Progenitor cell of endocrine pancreas (in vitro differentiated cells): Measurements from ENCODE around the gene CPEB3. TPM values are rescaled to one million over a fixed set of nuclear protein-coding genes. Genes with fewer than 3 reads are reported as not detected.

ENCODE experiments used
- DNase-seq: peaks from one replicate; pipeline ENCODE4 v3.0.0; 2021; ENCODE audit warnings: low spot score; ENCODE audit not compliant: unreplicated experiment
- H3K27ac Mint-ChIP-seq: 2 replicates; pipeline ENCODE4 v1.8.0; 2021; ENCODE audit warnings: mild to moderate bottlenecking, moderate library complexity, mixed read lengths
- H3K27me3 Mint-ChIP-seq: 2 replicates; pipeline ENCODE4 v1.8.0; 2021; ENCODE audit warnings: mixed read lengths
- H3K36me3 Mint-ChIP-seq: 2 replicates; pipeline ENCODE4 v1.8.0; 2022; ENCODE audit warnings: mixed read lengths; ENCODE audit not compliant: insufficient read depth
- H3K4me1 Mint-ChIP-seq: 2 replicates; pipeline ENCODE4 v1.8.0; 2021; ENCODE audit warnings: low read depth, mixed read lengths
- H3K4me3 Mint-ChIP-seq: 2 replicates; pipeline ENCODE4 v1.8.0; 2021; ENCODE audit warnings: low read depth, mild to moderate bottlenecking, moderate library complexity, mixed read lengths
- H3K9me3 Mint-ChIP-seq: 2 replicates; pipeline ENCODE4 v1.8.0; 2021; ENCODE audit warnings: low read depth, mixed read lengths
- total RNA-seq: library from RNA; stranded (reverse); gene quantifications from 2 replicates; pipeline ENCODE4 v1.2.1, GENCODE V29; 2021
- TF ChIP-seq, protein P1 (sequence below): fragments of 200-600 bp; sonication (generic); IDR thresholded peaks from one replicate; pipeline ENCODE4 v1.5.0; 2021; ENCODE audit warnings: antibody characterized with exemption, mild to moderate bottlenecking; ENCODE audit not compliant: unreplicated experiment

The CPEB3 gene
- total RNA-seq, 1 donor from 2014 or later = 2.1 TPM

DNA sequence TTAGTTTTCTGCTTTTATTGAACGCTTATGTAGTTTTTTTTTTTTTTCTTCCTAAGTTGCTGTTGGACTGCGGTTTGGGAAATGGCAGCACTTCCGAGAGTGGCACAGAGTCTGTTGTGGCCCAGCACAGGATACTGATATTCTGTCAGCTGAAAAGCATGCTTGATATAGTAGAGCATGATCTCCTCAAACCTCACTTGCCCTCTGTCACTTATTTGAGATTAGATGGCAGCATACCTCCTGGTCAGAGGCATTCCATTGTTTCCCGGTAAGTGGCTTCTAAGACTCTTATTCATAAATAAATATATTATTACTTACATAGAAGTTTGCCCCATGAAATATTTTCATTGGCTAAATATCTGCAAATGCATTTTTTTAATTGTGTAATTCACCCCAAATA is 266.2 kb downstream of the CPEB3 start:
- Mint-ChIP-seq H3K9me3 (no peaks in the 10 kb centered on the region), H3K4me3 (no peak overlapping the region), H3K4me1 (peaks cover 28% of the 10 kb centered on the region), H3K27me3 (no peaks in the 10 kb centered on the region), H3K36me3 (peaks cover 43% of the 10 kb centered on the region), H3K27ac (peak overlapping the region; percentile 86)
- TF ChIP-seq, protein P1, sequence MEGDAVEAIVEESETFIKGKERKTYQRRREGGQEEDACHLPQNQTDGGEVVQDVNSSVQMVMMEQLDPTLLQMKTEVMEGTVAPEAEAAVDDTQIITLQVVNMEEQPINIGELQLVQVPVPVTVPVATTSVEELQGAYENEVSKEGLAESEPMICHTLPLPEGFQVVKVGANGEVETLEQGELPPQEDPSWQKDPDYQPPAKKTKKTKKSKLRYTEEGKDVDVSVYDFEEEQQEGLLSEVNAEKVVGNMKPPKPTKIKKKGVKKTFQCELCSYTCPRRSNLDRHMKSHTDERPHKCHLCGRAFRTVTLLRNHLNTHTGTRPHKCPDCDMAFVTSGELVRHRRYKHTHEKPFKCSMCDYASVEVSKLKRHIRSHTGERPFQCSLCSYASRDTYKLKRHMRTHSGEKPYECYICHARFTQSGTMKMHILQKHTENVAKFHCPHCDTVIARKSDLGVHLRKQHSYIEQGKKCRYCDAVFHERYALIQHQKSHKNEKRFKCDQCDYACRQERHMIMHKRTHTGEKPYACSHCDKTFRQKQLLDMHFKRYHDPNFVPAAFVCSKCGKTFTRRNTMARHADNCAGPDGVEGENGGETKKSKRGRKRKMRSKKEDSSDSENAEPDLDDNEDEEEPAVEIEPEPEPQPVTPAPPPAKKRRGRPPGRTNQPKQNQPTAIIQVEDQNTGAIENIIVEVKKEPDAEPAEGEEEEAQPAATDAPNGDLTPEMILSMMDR = no peak
- no peak for DNase-seq

DNA sequence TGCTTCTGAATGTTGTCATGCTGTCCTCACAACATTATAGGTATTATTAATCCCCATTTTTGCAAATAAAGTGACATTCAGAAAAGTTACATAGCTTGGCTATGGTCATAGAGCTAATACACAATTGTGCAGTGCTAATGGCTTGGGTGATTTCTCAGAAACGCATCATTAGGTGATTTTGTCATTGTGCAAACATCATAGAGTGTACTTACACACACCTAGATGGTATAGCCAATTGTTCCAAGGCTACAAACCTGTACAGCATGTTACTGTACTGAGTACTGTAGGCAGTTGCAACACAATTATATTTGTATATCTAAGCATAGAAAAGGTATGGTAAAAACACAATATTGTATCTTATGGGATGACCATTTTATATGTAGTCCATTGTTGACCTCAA is 276.3 kb downstream of the CPEB3 start:
- Mint-ChIP-seq H3K4me1 (no peaks in the 10 kb centered on the region), H3K36me3 (peaks cover 32% of the 10 kb centered on the region)

DNA sequence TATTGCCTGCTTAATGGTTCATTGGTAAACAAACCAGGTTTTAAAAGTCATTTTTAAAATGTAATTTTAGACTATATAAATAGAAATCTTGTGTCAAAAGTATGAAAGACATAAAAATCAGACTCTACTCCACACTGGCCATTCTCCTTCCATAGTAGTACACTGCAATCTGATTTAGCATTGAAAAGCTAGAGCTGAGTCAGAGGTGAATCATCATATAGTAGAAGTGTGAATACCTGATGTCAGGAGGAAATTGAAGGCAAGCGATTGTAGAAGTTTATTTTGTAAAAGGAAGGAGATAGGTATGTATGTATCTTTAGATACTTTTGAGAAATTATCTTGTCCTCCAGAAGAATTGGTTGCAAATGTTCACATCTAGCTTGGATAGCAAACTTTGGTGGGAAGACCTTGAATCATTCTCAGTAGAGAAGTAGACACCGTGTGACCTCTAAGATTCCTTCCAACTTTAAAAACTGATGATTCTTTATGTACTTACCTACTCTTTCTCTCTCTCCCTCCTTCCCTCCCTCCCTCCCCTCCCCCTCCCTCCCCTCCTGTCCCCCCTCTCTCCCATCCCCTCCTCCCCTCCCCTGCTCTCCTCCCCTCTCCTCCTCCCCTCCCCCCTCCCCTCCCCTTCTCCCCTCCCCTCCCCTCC is 279.2 kb downstream of the CPEB3 start:
- Mint-ChIP-seq H3K36me3 (peaks cover 21% of the 10 kb centered on the region), H3K27ac (no peak overlapping the region), H3K4me1 (no peaks in the 10 kb centered on the region), H3K4me3 (no peak overlapping the region), H3K27me3 (no peaks in the 10 kb centered on the region), H3K9me3 (no peaks in the 10 kb centered on the region)
- no peak for DNase-seq
- TF ChIP-seq, protein P1 = no peak

More for the DNA sequence above, 276.3 kb downstream of the CPEB3 start:
- H3K9me3 Mint-ChIP-seq = no peaks in the 10 kb centered on the region
- no peak overlapping the region for H3K27ac Mint-ChIP-seq
- no peak for DNase-seq
- TF ChIP-seq, protein P1 = no peak
- H3K4me3 Mint-ChIP-seq = no peak overlapping the region
- H3K27me3 Mint-ChIP-seq = no peaks in the 10 kb centered on the region

DNA sequence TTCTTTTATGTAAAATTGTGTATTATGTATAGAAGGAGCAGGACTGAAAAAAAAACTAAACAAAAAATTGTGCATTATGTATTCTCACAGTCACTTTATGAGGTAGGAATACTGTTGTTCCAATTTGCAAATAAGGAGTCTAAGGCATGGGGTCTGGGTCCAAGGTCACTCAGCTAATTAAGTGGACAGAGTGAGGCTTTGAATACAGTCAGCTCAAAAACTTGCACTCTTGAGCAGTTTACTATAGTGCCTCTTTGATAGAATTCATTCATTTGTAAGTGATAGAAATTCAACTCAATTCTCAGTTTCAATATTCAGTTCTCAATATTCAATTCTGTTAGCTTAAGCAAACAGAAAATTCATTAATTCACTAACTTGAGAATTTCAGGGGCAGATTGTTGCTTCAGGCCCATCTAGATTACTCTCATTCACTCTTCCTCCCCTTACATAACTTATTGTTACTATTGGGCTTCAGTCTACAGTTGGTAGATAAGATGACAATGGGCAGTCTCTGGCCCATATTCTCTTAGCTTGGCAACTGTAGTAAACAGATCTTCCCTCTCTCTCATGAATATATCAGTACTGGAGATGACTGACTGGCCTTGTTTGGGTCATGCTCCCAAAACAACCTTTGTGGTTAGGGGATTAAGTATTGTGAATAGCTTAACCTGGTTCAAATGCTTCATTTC is 280.7 kb downstream of the CPEB3 start:
- Mint-ChIP-seq H3K4me1 (no peaks in the 10 kb centered on the region), H3K36me3 (peaks cover 21% of the 10 kb centered on the region), H3K9me3 (no peaks in the 10 kb centered on the region), H3K27ac (no peak overlapping the region), H3K27me3 (no peaks in the 10 kb centered on the region), H3K4me3 (no peak overlapping the region)
- DNase-seq = no peak
- TF ChIP-seq, protein P1 = no peak

DNA sequence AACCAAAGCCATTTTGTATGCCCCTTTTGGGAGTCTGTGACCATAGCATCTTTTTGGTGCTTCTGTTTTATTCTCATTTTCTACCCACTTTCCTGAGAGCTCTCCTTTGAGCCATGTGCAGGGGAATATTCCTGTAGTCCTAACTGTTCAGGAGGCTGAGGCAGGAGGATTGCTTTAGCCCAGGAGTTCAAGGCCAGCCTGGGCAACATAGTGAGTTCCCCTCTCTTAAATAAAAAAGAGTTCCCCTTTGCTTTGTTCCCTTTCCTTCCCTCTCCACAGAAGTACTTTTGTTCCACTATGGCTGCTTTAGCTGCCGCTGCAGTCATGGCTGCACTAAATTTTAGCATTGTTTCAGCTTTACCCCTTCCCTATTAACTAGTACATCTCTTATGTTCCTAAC is 281.4 kb downstream of the CPEB3 start:
- Mint-ChIP-seq H3K36me3 (peaks cover 28% of the 10 kb centered on the region), H3K9me3 (peaks cover 3% of the 10 kb centered on the region), H3K4me1 (no peaks in the 10 kb centered on the region), H3K27me3 (no peaks in the 10 kb centered on the region), H3K4me3 (no peak overlapping the region), H3K27ac (no peak overlapping the region)
- TF ChIP-seq, protein P1 = no peak
- DNase-seq = no peak
